Progenitor cell of endocrine pancreas (in vitro differentiated cells): ENCODE results near the gene LMOD2. TPM values are rescaled to one million over a fixed set of nuclear protein-coding genes. Genes with fewer than 3 reads are reported as not detected.

Experiments used
- DNase-seq: peaks from one replicate; pipeline ENCODE4 v3.0.0; 2021; ENCODE audit warnings: low spot score; ENCODE audit not compliant: unreplicated experiment
- H3K27ac Mint-ChIP-seq: 2 replicates; pipeline ENCODE4 v1.8.0; 2021; ENCODE audit warnings: mild to moderate bottlenecking, moderate library complexity, mixed read lengths
- H3K27me3 Mint-ChIP-seq: 2 replicates; pipeline ENCODE4 v1.8.0; 2021; ENCODE audit warnings: mixed read lengths
- H3K36me3 Mint-ChIP-seq: 2 replicates; pipeline ENCODE4 v1.8.0; 2022; ENCODE audit warnings: mixed read lengths; ENCODE audit not compliant: insufficient read depth
- H3K4me1 Mint-ChIP-seq: 2 replicates; pipeline ENCODE4 v1.8.0; 2021; ENCODE audit warnings: low read depth, mixed read lengths
- H3K4me3 Mint-ChIP-seq: 2 replicates; pipeline ENCODE4 v1.8.0; 2021; ENCODE audit warnings: low read depth, mild to moderate bottlenecking, moderate library complexity, mixed read lengths
- H3K9me3 Mint-ChIP-seq: 2 replicates; pipeline ENCODE4 v1.8.0; 2021; ENCODE audit warnings: low read depth, mixed read lengths
- CTCF ChIP-seq: fragments of 200-600 bp; sonication (generic); IDR thresholded peaks from one replicate; pipeline ENCODE4 v1.5.0; 2021; ENCODE audit warnings: antibody characterized with exemption, mild to moderate bottlenecking; ENCODE audit not compliant: unreplicated experiment
- total RNA-seq: library from RNA; stranded (reverse); gene quantifications from 2 replicates; pipeline ENCODE4 v1.2.1, GENCODE V29; 2021

Gene LMOD2
- total RNA-seq, 1 donor from 2014 or later, result not detected

- Mint-ChIP-seq H3K9me3 (peaks cover 6% of the 10 kb centered on the region), H3K27ac (no peak overlapping the region), H3K27me3 (no peaks in the 10 kb centered on the region), H3K4me1 (peaks cover 29% of the 10 kb centered on the region), H3K4me3 (no peak overlapping the region), H3K36me3 (no peaks in the 10 kb centered on the region)
- DNase-seq, result no peak
- TF ChIP-seq CTCF, result no peak
These were observed 15.1 kb upstream of the LMOD2 start for GRCh38 chr7:123640583-123640982.

GRCh38 chr7:123641901-123642300 lies 13.8 kb upstream of the LMOD2 start:
- DNase-seq, result no peak
- H3K36me3 Mint-ChIP-seq, result no peaks in the 10 kb centered on the region
- H3K27ac Mint-ChIP-seq, result no peak overlapping the region

GRCh38 chr7:123643495-123644441 lies 11.9 kb upstream of the LMOD2 start:
- Mint-ChIP-seq H3K9me3 (peaks cover 2% of the 10 kb centered on the region), H3K4me3 (peak overlapping the region; percentile 17), H3K27me3 (no peaks in the 10 kb centered on the region), H3K36me3 (no peaks in the 10 kb centered on the region), H3K4me1 (peaks cover 22% of the 10 kb centered on the region), H3K27ac (peak overlapping the region; percentile 90)
- DNase-seq, result no peak
- no peak for TF ChIP-seq CTCF

More at GRCh38 chr7:123641901-123642300, 13.8 kb upstream of the LMOD2 start:
- H3K27me3 Mint-ChIP-seq, result no peaks in the 10 kb centered on the region
- TF ChIP-seq CTCF, result no peak
- peaks cover 28% of the 10 kb centered on the region for H3K4me1 Mint-ChIP-seq
- peaks cover 6% of the 10 kb centered on the region for H3K9me3 Mint-ChIP-seq
- no peak overlapping the region for H3K4me3 Mint-ChIP-seq

GRCh38 chr7:123645516-123645915 lies 10.2 kb upstream of the LMOD2 start:
- Mint-ChIP-seq H3K4me1 (peaks cover 22% of the 10 kb centered on the region), H3K36me3 (no peaks in the 10 kb centered on the region), H3K27me3 (no peaks in the 10 kb centered on the region), H3K4me3 (no peak overlapping the region), H3K27ac (no peak overlapping the region), H3K9me3 (peaks cover 2% of the 10 kb centered on the region)
- DNase-seq, result no peak
- no peak for TF ChIP-seq CTCF

- H3K9me3 Mint-ChIP-seq, result no peaks in the 10 kb centered on the region
- TF ChIP-seq CTCF, result no peak
- H3K27ac Mint-ChIP-seq, result no peak overlapping the region
- no peak overlapping the region for H3K4me3 Mint-ChIP-seq
- no peak for DNase-seq
- no peaks in the 10 kb centered on the region for H3K36me3 Mint-ChIP-seq
- peaks cover 22% of the 10 kb centered on the region for H3K4me1 Mint-ChIP-seq
- H3K27me3 Mint-ChIP-seq, result no peaks in the 10 kb centered on the region
These were observed 8.4 kb upstream of the LMOD2 start for GRCh38 chr7:123647106-123647730.
